OCI-LY1 (cell line): ENCODE data around the gene NAT16.

ENCODE experiments used
- H2AFZ ChIP-seq: fragments of 200-600 bp; sonication (generic), shearing (Covaris generic); 2 replicates; pipeline ENCODE4 v1.6.0; 2014; ENCODE audit warnings: antibody characterized with exemption, mild to moderate bottlenecking, low read length
- H3F3A ChIP-seq: fragments of 200-600 bp; sonication (generic), shearing (Covaris generic); 2 replicates; pipeline ENCODE4 v1.6.0; 2014; ENCODE audit warnings: mild to moderate bottlenecking, antibody characterized with exemption, low read length, moderate library complexity; ENCODE audit not compliant: insufficient read depth
- H3K27ac ChIP-seq: fragments of 200-600 bp; sonication (generic); 2 replicates; pipeline ENCODE4 v1.5.1; 2014; ENCODE audit warnings: low read length, mixed run types, mild to moderate bottlenecking, low read depth; ENCODE audit not compliant: poor library complexity, severe bottlenecking
- H3K27me3 ChIP-seq: fragments of 200-600 bp; sonication (generic); 2 replicates; pipeline ENCODE4 v1.6.0; 2014; ENCODE audit warnings: antibody characterized with exemption, mild to moderate bottlenecking, low read length, moderate library complexity; ENCODE audit not compliant: insufficient read depth
- H3K36me3 ChIP-seq: fragments of 200-600 bp; sonication (generic); 2 replicates; pipeline ENCODE4 v1.6.1; 2014; ENCODE audit warnings: mild to moderate bottlenecking, antibody characterized with exemption, low read length, moderate library complexity, mixed read lengths; ENCODE audit not compliant: insufficient read depth
- H3K4me1 ChIP-seq: fragments of 200-600 bp; sonication (generic); 2 replicates; pipeline ENCODE4 v1.5.1; 2014; ENCODE audit warnings: mild to moderate bottlenecking, low read length, moderate library complexity; ENCODE audit not compliant: insufficient read depth, severe bottlenecking
- H3K4me2 ChIP-seq: fragments of 200-600 bp; sonication (generic), shearing (Covaris generic); 2 replicates; pipeline ENCODE4 v1.6.1; 2014; ENCODE audit warnings: low read length
- H3K4me3 ChIP-seq: fragments of 200-600 bp; sonication (generic); 2 replicates; pipeline ENCODE4 v1.5.1; 2014; ENCODE audit warnings: low read length, low read depth, mild to moderate bottlenecking, mixed read lengths; ENCODE audit not compliant: poor library complexity, severe bottlenecking
- H3K79me2 ChIP-seq: fragments of 200-600 bp; shearing (Covaris generic); 2 replicates; pipeline ENCODE4 v1.6.1; 2016; ENCODE audit warnings: mixed run types, low read length, mixed read lengths; ENCODE audit not compliant: insufficient read depth
- H3K9ac ChIP-seq: fragments of 200-600 bp; sonication (generic), shearing (Covaris generic); 2 replicates; pipeline ENCODE4 v1.6.1; 2014; ENCODE audit warnings: mild to moderate bottlenecking, low read length, mixed read lengths
- H3K9me2 ChIP-seq: fragments of 200-600 bp; sonication (generic), shearing (Covaris generic); 2 replicates; pipeline ENCODE4 v1.6.1; 2014; ENCODE audit warnings: low read depth, mild to moderate bottlenecking, low read length, mixed read lengths
- H3K9me3 ChIP-seq: fragments of 200-600 bp; shearing (Covaris generic); 2 replicates; pipeline ENCODE4 v1.6.1; 2014; ENCODE audit warnings: low read length, mixed read lengths
- H4K20me1 ChIP-seq: fragments of 200-600 bp; sonication (generic), shearing (Covaris generic); 2 replicates; pipeline ENCODE4 v1.6.0; 2016; ENCODE audit warnings: mild to moderate bottlenecking, low read length; ENCODE audit not compliant: insufficient read depth
- EZH2 ChIP-seq: fragments of 200-600 bp; sonication (generic), shearing (Covaris generic); IDR thresholded peaks from 2 replicates; pipeline ENCODE4 v1.8.0; 2017; ENCODE audit warnings: borderline replicate concordance, mixed run types, mild to moderate bottlenecking, antibody characterized with exemption, low read length, moderate library complexity, mixed read lengths
- TF ChIP-seq, protein P1 (sequence below): fragments of 200-600 bp; sonication (generic), shearing (Covaris generic); IDR thresholded peaks from 2 replicates; pipeline ENCODE4 v1.5.1; 2017; ENCODE audit warnings: mild to moderate bottlenecking, antibody characterized with exemption, low read length, moderate library complexity, mixed read lengths

Gene NAT16

DNA sequence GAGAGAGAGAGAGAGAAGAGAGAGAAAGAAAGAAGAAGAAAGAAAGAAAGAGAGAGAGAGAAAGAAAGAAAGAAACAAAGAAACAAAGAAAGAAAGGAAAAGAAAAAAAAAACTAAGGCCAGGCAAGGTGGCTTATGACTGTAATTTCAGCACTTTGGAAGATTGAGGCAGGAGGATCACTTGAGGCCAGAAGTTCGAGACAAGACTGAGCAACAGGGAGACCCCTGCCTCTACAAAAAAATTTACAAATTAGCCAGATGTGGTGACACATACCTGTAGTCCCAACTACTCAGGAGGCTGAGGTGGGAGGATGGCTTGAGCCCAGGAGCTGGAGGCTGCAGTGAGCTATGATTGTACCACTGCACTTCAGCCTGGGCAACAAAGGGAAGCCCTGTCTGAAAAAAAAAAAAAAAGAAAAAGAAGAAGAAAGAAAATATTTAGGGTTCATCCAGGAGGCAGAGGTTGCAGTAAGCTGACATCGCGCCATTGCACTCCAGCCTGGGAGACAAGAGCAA is 50.4 kb downstream of the NAT16 start:
- H3K27ac ChIP-seq: no peak overlapping the region
- no peak overlapping the region for H3K4me3 ChIP-seq
- H3K79me2 ChIP-seq: no peaks in the 10 kb centered on the region
- no peaks in the 10 kb centered on the region for H3K9me3 ChIP-seq
- no peaks in the 10 kb centered on the region for H4K20me1 ChIP-seq
- no peak overlapping the region for H2AFZ ChIP-seq
- peaks cover 3% of the 10 kb centered on the region for H3K27me3 ChIP-seq
- no peaks in the 10 kb centered on the region for H3K36me3 ChIP-seq
- TF ChIP-seq, protein P1, sequence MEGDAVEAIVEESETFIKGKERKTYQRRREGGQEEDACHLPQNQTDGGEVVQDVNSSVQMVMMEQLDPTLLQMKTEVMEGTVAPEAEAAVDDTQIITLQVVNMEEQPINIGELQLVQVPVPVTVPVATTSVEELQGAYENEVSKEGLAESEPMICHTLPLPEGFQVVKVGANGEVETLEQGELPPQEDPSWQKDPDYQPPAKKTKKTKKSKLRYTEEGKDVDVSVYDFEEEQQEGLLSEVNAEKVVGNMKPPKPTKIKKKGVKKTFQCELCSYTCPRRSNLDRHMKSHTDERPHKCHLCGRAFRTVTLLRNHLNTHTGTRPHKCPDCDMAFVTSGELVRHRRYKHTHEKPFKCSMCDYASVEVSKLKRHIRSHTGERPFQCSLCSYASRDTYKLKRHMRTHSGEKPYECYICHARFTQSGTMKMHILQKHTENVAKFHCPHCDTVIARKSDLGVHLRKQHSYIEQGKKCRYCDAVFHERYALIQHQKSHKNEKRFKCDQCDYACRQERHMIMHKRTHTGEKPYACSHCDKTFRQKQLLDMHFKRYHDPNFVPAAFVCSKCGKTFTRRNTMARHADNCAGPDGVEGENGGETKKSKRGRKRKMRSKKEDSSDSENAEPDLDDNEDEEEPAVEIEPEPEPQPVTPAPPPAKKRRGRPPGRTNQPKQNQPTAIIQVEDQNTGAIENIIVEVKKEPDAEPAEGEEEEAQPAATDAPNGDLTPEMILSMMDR: no peak
- no peak for TF ChIP-seq EZH2
- H3K4me1 ChIP-seq: peaks cover 14% of the 10 kb centered on the region
- no peak overlapping the region for H3K4me2 ChIP-seq
- H3K9me2 ChIP-seq: no peaks in the 10 kb centered on the region
- no peak overlapping the region for H3K9ac ChIP-seq
- no peaks in the 10 kb centered on the region for H3F3A ChIP-seq

DNA sequence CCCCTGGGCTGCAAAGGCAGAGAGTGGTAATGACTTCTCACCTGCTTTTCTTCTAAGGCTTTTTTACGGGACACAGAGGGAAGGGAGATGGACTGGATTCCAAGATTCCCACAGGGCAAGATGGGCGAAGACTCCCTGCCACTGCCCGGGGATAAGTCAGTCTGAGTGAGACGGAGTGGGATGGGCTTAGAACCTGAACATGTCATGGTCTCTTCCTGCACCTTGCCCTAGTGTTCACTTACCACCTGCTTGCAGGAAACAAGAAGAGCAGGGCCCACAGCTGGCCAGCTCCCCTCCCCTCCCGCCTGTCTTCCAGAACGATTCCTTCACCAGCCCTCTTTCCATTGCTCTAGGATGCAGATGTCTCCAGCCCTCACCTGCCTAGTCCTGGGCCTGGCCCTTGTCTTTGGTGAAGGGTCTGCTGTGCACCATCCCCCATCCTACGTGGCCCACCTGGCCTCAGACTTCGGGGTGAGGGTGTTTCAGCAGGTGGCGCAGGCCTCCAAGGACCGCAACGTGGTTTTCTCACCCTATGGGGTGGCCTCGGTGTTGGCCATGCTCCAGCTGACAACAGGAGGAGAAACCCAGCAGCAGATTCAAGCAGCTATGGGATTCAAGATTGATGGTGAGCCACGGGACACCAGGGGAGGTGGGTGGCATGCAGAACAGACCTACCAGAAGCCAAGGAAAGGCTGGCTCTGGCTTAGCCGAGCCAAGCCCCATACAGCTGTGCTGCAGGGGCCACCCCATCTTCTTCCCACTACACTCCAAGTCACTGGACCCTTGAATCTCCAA is 51.9 kb downstream of the NAT16 start:
- H3K9ac ChIP-seq: no peak overlapping the region
- H4K20me1 ChIP-seq: no peaks in the 10 kb centered on the region
- H3K9me2 ChIP-seq: no peaks in the 10 kb centered on the region
- no peak for TF ChIP-seq EZH2
- TF ChIP-seq, protein P1: no peak; the same call in 1 of the 2 replicates
- no peak overlapping the region for H3K27ac ChIP-seq
- peaks cover 5% of the 10 kb centered on the region for H3K27me3 ChIP-seq
- no peaks in the 10 kb centered on the region for H3F3A ChIP-seq
- H3K36me3 ChIP-seq: no peaks in the 10 kb centered on the region
- no peak overlapping the region for H2AFZ ChIP-seq
- H3K4me3 ChIP-seq: no peak overlapping the region
- no peaks in the 10 kb centered on the region for H3K9me3 ChIP-seq
- H3K4me2 ChIP-seq: no peak overlapping the region
- peaks cover 14% of the 10 kb centered on the region for H3K4me1 ChIP-seq
- H3K79me2 ChIP-seq: no peaks in the 10 kb centered on the region

DNA sequence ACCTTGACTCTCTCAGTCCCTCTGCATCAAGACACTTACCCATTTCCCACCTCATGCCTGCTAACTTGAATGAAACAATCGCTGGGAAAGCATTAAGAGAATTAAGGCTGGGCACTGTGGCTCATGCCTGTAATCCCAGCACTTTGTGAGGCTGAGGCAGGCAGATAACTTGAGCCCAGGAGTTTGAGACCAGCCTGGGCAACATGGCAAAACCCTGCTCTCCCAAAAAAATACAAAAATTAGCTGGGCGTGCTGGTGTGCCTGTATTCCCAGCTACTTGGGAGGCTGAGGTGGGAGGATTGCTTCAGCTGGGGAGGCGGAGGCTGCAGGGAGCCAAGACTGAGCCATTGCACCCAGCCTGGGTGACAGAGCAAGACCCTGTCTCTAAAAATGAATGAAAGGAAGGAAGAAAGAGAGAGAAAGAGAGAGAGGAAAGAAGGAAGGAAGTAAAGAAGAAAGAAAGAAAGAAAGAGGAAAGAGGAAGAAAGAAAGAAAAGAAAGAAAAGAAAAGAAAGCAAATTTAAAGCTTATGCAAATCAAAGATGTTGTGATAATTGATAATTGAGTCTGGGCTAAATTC is 52.5 kb downstream of the NAT16 start:
- Histone ChIP-seq H3K27me3 (peaks cover 5% of the 10 kb centered on the region), H3K79me2 (no peaks in the 10 kb centered on the region), H3K9ac (no peak overlapping the region), H3K4me3 (no peak overlapping the region), H3K9me2 (no peaks in the 10 kb centered on the region), H3K4me1 (peaks cover 14% of the 10 kb centered on the region), H4K20me1 (no peaks in the 10 kb centered on the region), H3K36me3 (no peaks in the 10 kb centered on the region), H3K27ac (no peak overlapping the region), H2AFZ (no peak overlapping the region), H3K4me2 (no peak overlapping the region; the same call in 1 of the 2 replicates), H3F3A (no peaks in the 10 kb centered on the region), H3K9me3 (no peaks in the 10 kb centered on the region)
- TF ChIP-seq EZH2: no peak
- TF ChIP-seq, protein P1: no peak
